ENCODE measurements around the gene BCAS3.
"Not testable (repeated sequence)": the region's sequence is repeated elsewhere in the genome, so short reads cannot be mapped to it uniquely, and the experiment has no call there.

Gene BCAS3

GRCh38 chr17:61002316-61002736 lies 324.7 kb downstream of the BCAS3 start:
- peak; percentile 21 for DNase-seq (ENCODE audit: low spot score)

GRCh38 chr17:61005358-61005757 lies 327.7 kb downstream of the BCAS3 start:
- no peak for DNase-seq (ENCODE audit: low spot score)

GRCh38 chr17:61005958-61006357 lies 328.3 kb downstream of the BCAS3 start:
- DNase-seq (ENCODE audit: low spot score), result not testable (repeated sequence)

- no peak for DNase-seq (ENCODE audit: low spot score)
These were observed 330.3 kb downstream of the BCAS3 start for GRCh38 chr17:61007980-61008379.

GRCh38 chr17:61009663-61010062 lies 332.0 kb downstream of the BCAS3 start:
- no peak for DNase-seq (ENCODE audit: low spot score)

- no peak for DNase-seq (ENCODE audit: low spot score)
These were observed 333.1 kb downstream of the BCAS3 start for GRCh38 chr17:61010661-61011170.

GRCh38 chr17:61011251-61011650 lies 333.6 kb downstream of the BCAS3 start:
- DNase-seq (ENCODE audit: low spot score), result no peak

- peak; percentile 28 for DNase-seq (ENCODE audit: low spot score)
These were observed 338.3 kb downstream of the BCAS3 start for GRCh38 chr17:61015966-61016365.

- DNase-seq (ENCODE audit: low spot score), result no peak
These were observed 339.8 kb downstream of the BCAS3 start for GRCh38 chr17:61017317-61018006.

- DNase-seq (ENCODE audit: low spot score), result no peak
These were observed 341.3 kb downstream of the BCAS3 start for GRCh38 chr17:61018938-61019337.

GRCh38 chr17:61023996-61024395 lies 346.3 kb downstream of the BCAS3 start:
- DNase-seq (ENCODE audit: low spot score), result no peak

- no peak for DNase-seq (ENCODE audit: low spot score)
These were observed 349.2 kb downstream of the BCAS3 start for GRCh38 chr17:61026818-61027217.

GRCh38 chr17:61029181-61029580 lies 351.5 kb downstream of the BCAS3 start:
- no peak for DNase-seq (ENCODE audit: low spot score)

- no peak for DNase-seq (ENCODE audit: low spot score)
These were observed 363.0 kb downstream of the BCAS3 start for GRCh38 chr17:61040666-61041065.

- DNase-seq (ENCODE audit: low spot score), result not testable (repeated sequence)
These were observed 364.7 kb downstream of the BCAS3 start for GRCh38 chr17:61042348-61042747.

GRCh38 chr17:61047515-61047914 lies 369.9 kb downstream of the BCAS3 start:
- DNase-seq (ENCODE audit: low spot score), result no peak

GRCh38 chr17:61048376-61049106 lies 370.9 kb downstream of the BCAS3 start:
- DNase-seq (ENCODE audit: low spot score), result no peak

- DNase-seq (ENCODE audit: low spot score), result no peak
These were observed 375.8 kb downstream of the BCAS3 start for GRCh38 chr17:61053469-61053868.

- DNase-seq (ENCODE audit: low spot score), result no peak
These were observed 376.8 kb downstream of the BCAS3 start for GRCh38 chr17:61054436-61054835.

- DNase-seq (ENCODE audit: low spot score), result no peak
These were observed 379.6 kb downstream of the BCAS3 start for GRCh38 chr17:61057257-61057656.

- no peak for DNase-seq (ENCODE audit: low spot score)
These were observed 380.4 kb downstream of the BCAS3 start for GRCh38 chr17:61058066-61058465.

- no peak for DNase-seq (ENCODE audit: low spot score)
These were observed 385.9 kb downstream of the BCAS3 start for GRCh38 chr17:61063528-61063927.
